Mesothelial cell of epicardium (in vitro differentiated cells): ENCODE results near the gene SMOC2. TPM values are rescaled to one million over a fixed set of nuclear protein-coding genes. Genes with fewer than 3 reads are reported as not detected.
"Not testable (repeated sequence)": the region's sequence is repeated elsewhere in the genome, so short reads cannot be mapped to it uniquely, and the experiment has no call there.

Source experiments
- DNase-seq, 2 experiments: peaks; one replicate each; pipeline ENCODE4 v3.0.0; 2021; ENCODE audit warnings: low spot score in 2 of 2; ENCODE audit not compliant: unreplicated experiment in 2 of 2
- H3K27ac Mint-ChIP-seq: 2 replicates; pipeline ENCODE4 v1.8.0; 2021; ENCODE audit warnings: mixed read lengths
- H3K27me3 Mint-ChIP-seq: 2 replicates; pipeline ENCODE4 v1.8.0; 2021; ENCODE audit warnings: low read depth, mixed read lengths
- H3K36me3 Mint-ChIP-seq: 2 replicates; pipeline ENCODE4 v1.8.0; 2021; ENCODE audit warnings: mixed read lengths
- H3K4me1 Mint-ChIP-seq: 2 replicates; pipeline ENCODE4 v1.8.0; 2021; ENCODE audit warnings: mixed read lengths
- H3K4me3 Mint-ChIP-seq: 2 replicates; pipeline ENCODE4 v1.8.0; 2021; ENCODE audit warnings: mild to moderate bottlenecking, moderate library complexity, mixed read lengths
- H3K9me3 Mint-ChIP-seq: 2 replicates; pipeline ENCODE4 v1.8.0; 2021; ENCODE audit warnings: mixed read lengths
- CTCF ChIP-seq: fragments of 200-600 bp; sonication (generic); IDR thresholded peaks from one replicate; pipeline ENCODE4 v1.5.0; 2021; ENCODE audit warnings: antibody characterized with exemption; ENCODE audit not compliant: unreplicated experiment
- total RNA-seq: library from RNA; stranded (reverse); gene quantifications from 3 replicates; pipeline ENCODE4 v1.2.1, GENCODE V29; 2021

Gene SMOC2
- total RNA-seq, 1 donor from 2014 or later, result 4.4 TPM

GRCh38 chr6:168609914-168610490 is 169.0 kb downstream of the SMOC2 start:
- H3K27ac Mint-ChIP-seq, result no peak overlapping the region
- H3K4me1 Mint-ChIP-seq, result peaks cover 18% of the 10 kb centered on the region
- H3K27me3 Mint-ChIP-seq, result no peaks in the 10 kb centered on the region
- DNase-seq, result no peak
- TF ChIP-seq CTCF, result no peak
- no peaks in the 10 kb centered on the region for H3K9me3 Mint-ChIP-seq
- no peaks in the 10 kb centered on the region for H3K36me3 Mint-ChIP-seq
- H3K4me3 Mint-ChIP-seq, result no peak overlapping the region

DNA sequence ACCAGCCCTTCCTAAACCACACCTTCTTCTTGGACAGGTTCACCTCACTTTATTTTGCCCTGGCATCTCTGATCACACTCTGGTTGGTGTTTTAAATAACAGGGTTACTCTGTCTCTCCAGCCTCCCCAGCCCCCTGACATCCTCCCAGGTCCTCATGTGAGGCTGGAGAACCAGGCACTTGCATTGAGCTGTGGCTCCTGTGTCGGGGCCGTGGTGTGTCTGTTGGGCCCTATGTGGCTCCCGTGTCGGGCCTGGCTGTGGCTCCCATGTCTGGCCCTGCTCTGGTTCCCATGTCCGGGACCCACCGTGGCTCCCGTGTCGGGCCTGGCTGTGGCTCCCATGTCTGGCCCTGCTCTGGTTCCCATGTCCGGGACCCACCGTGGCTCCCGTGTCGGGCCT is 170.0 kb downstream of the SMOC2 start:
- H3K9me3 Mint-ChIP-seq, H3K36me3 Mint-ChIP-seq, H3K4me3 Mint-ChIP-seq, DNase-seq, H3K27ac Mint-ChIP-seq, H3K27me3 Mint-ChIP-seq: not testable (repeated sequence)
- H3K4me1 Mint-ChIP-seq, result peaks cover 18% of the 10 kb centered on the region

- H3K27me3 Mint-ChIP-seq, result no peaks in the 10 kb centered on the region
- H3K4me3 Mint-ChIP-seq, result no peak overlapping the region
- H3K36me3 Mint-ChIP-seq, result no peaks in the 10 kb centered on the region
- TF ChIP-seq CTCF, result no peak
- peaks cover 18% of the 10 kb centered on the region for H3K4me1 Mint-ChIP-seq
- no peak for DNase-seq
- H3K9me3 Mint-ChIP-seq, result peaks cover 4% of the 10 kb centered on the region
- no peak overlapping the region for H3K27ac Mint-ChIP-seq
Observed at GRCh38 chr6:168611691-168612090, 170.7 kb downstream of the SMOC2 start.

DNA sequence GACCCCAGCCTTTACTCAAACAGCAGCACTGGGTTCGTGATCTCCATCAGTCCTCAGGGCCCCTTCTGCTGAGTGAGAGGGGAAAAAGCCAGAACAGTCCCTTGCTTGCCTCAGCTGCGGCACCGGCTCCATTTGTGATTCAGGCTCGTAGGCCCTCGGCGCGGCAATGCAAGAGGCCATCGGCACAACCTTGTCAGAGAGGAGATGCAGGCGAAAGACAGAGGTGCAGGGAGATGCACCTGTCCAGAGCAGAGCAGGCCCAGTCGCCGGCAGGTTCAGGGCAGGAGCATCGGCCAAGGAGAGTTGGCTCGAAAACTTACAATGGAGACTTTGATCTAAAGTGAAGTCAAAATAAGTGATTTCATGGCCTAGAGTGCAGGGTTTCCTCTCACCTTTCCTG is 171.6 kb downstream of the SMOC2 start:
- peaks cover 4% of the 10 kb centered on the region for H3K9me3 Mint-ChIP-seq
- no peaks in the 10 kb centered on the region for H3K27me3 Mint-ChIP-seq
- H3K4me1 Mint-ChIP-seq, result peaks cover 21% of the 10 kb centered on the region

DNA sequence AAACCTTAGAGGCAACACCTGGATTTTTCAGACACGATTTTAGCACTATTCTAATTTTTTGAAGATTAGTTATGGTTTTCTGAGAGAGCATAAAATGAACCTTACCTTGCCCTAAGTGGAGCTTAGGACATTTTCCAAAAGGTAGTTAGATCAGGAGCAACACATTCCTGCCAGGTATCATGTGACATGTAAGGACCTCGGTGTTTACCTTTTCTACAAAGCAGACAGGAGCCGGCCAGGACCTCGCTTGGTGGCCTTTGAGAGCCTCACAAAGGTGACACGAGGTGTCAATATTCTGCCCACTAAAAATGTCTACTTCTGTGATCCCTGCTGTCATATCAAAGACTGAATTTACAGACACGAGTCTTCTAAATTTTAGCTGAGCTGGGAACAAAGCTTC is 174.9 kb downstream of the SMOC2 start:
- peaks cover 30% of the 10 kb centered on the region for H3K4me1 Mint-ChIP-seq
- DNase-seq, result no peak
- H3K36me3 Mint-ChIP-seq, result no peaks in the 10 kb centered on the region
- H3K9me3 Mint-ChIP-seq, result peaks cover 4% of the 10 kb centered on the region
- no peak overlapping the region for H3K4me3 Mint-ChIP-seq
- TF ChIP-seq CTCF, result no peak
- H3K27ac Mint-ChIP-seq, result no peak overlapping the region
- no peaks in the 10 kb centered on the region for H3K27me3 Mint-ChIP-seq

More for the DNA sequence above, 171.6 kb downstream of the SMOC2 start:
- H3K36me3 Mint-ChIP-seq, result no peaks in the 10 kb centered on the region
- no peak overlapping the region for H3K4me3 Mint-ChIP-seq
- no peak for DNase-seq
- TF ChIP-seq CTCF, result no peak
- H3K27ac Mint-ChIP-seq, result no peak overlapping the region

DNA sequence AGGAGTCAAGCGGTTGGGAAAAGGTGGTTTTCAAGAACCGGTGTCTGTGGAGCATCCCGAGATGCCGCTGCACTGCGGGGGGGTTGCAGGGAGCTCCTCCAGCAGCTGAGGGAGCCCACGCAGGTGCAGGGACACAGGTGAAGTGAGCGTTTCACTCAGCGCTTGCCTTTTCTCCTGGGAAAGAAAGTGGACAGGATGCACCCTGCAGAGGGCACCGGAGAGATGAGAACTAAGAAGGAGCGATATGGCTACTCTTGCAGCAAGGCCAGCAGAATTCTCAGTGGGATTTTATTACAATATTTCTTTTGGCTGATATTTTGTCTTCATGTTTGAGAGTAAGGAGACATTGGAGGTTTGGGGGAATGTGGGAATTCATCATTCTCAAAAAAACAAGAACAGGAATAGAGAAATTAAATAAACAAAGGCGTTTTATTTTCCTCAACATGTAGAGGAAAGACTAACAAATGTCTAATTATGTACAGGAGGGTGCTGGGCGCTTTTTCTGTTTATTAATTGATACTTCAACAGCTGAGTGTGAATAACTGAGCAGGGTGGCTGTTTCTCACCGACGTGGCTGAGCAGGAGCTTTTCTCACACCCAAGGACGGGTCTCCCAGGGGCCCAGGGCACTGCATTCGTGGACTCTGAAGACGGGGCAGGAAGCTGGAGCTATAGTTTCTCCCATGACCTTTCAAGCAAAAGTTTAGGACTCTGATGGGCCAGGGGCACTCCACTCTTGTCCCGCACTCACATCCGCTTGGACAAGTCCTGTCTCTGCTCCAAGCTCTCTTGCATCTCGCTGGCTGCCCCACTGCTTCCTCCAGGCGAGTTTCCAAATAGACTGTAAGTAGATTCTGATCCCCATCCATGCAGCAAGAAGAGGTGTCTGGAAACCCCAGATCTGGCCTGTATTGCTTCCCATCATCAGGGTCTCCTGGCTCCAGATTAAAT is 176.1 kb downstream of the SMOC2 start:
- H3K9me3 Mint-ChIP-seq, result peaks cover 11% of the 10 kb centered on the region
- no peaks in the 10 kb centered on the region for H3K36me3 Mint-ChIP-seq
- peaks cover 32% of the 10 kb centered on the region for H3K4me1 Mint-ChIP-seq
- no peaks in the 10 kb centered on the region for H3K27me3 Mint-ChIP-seq
- no peak for DNase-seq
- no peak for TF ChIP-seq CTCF
- H3K27ac Mint-ChIP-seq, result no peak overlapping the region
- H3K4me3 Mint-ChIP-seq, result no peak overlapping the region
